GM12892 (cell line): ENCODE data around the gene CNTNAP2.

ENCODE experiments used
- POLR2A ChIP-seq: IDR thresholded peaks from 2 replicates; pipeline ENCODE4 v1.6.1; 2011; ENCODE audit warnings: low read depth, low read length, control low read depth
- POLR2AphosphoS5 ChIP-seq: IDR thresholded peaks from 2 replicates; pipeline ENCODE4 v1.6.1; 2011; ENCODE audit warnings: low read depth, low read length, control low read depth
- TAF1 ChIP-seq: IDR thresholded peaks from 2 replicates; pipeline ENCODE4 v1.6.1; 2011; ENCODE audit warnings: low read depth, mild to moderate bottlenecking, control low read depth, low read length, borderline replicate concordance

DNA sequence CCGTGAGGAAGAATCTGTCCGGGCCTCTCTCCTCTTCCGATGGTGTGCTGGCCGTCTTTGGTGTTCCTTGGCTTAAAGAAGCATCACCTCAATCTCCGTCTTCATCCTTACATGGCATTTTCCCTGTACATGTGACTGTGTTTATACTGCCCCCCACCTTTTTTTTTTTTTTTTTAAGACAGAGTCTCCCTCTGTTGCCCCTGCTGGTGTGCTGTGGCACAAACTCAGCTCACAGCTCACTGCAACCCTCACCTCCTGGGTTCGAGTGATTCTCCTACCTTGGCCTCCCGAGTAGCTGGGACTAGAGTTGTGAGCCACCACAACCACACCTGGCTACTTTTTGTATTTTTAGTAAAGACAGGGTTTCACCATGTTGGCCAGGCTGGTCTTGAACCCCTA lies 2352.1 kb downstream of the CNTNAP2 start:
- no peak for TF ChIP-seq POLR2A
- no peak for TF ChIP-seq POLR2AphosphoS5
- TF ChIP-seq TAF1 = no peak
